K562 (cell line): ENCODE measurements around the gene B3GNT7. TPM values are rescaled to one million over a fixed set of nuclear protein-coding genes. Genes with fewer than 3 reads are reported as not detected.

Experiments
- ATAC-seq: fragments of 200-7000 bp; cut with Tn5 transposase; 3 replicates; pipeline ENCODE4 v1.9.1; 2020; ENCODE audit warnings: moderate library complexity
- BruUV-seq: library from RNA; stranded (reverse); fragments of 400-500 nt; replicated peaks from 2 replicates; lab custom pipeline; 2021; lab: Mats Ljungman, UMichigan
- CTCF ChIA-PET: fragments of 300-600 bp; formaldehyde crosslinking; extraction: SDS; loops from one replicate; lab custom pipeline; 2021; ENCODE audit warnings: low intra/inter-chr PET ratio; lab: Yijun Ruan, JAX
- POLR2A ChIA-PET: fragments of 300-600, 350-650 bp; sonication (Branson Sonifier 250); formaldehyde crosslinking; extraction: SDS; loops from one replicate; lab custom pipeline; 2021; ENCODE audit warnings: antibody characterized with exemption, inconsistent platforms; lab: Yijun Ruan, JAX
- DNase-seq, 4 experiments: peaks; one replicate each; pipeline versions ENCODE4 v3.0.0 to v3.0.0-alpha.2; 2011 to 2018; ENCODE audit warnings: low spot score in 3 of 4, mixed read lengths in 3 of 4; ENCODE audit errors: extremely low read depth in 1 of 4
- FAIRE-seq: peaks from 2 replicates; lab custom pipeline; 2011; peaks lifted over from hg19 to GRCh38; lab: Jason Lieb, UNC
- H2AFZ ChIP-seq: 2 replicates; pipeline ENCODE4 v1.6.0; 2011; ENCODE audit warnings: low read depth, low read length, control low read depth, inconsistent platforms
- H3K27ac ChIP-seq: fragments of 200-600 bp; 3 replicates; pipeline ENCODE4 v1.8.0; 2011; ENCODE audit warnings: low read depth, mild to moderate bottlenecking, control low read depth, inconsistent platforms, low read length, moderate library complexity, mixed read lengths; ENCODE audit errors: extremely low read depth
- H3K27me3 ChIP-seq, 2 experiments: fragments of 300-600 bp in 1 of 2; 2 replicates in 1 of 2; 3 replicates in 1 of 2; pipeline versions ENCODE4 v1.6.0 to v1.8.0; 2011; ENCODE audit warnings: inconsistent platforms in 2 of 2, low read length in 2 of 2, mild to moderate bottlenecking in 1 of 2, mixed read lengths in 1 of 2, moderate library complexity in 1 of 2; ENCODE audit not compliant: control insufficient read depth in 2 of 2, insufficient read depth in 2 of 2
- H3K36me3 ChIP-seq: fragments of 300-600 bp; 3 replicates; pipeline ENCODE4 v1.8.0; 2011; ENCODE audit warnings: mild to moderate bottlenecking, low read length, inconsistent platforms; ENCODE audit not compliant: control insufficient read depth, insufficient read depth
- H3K4me1 ChIP-seq, 2 experiments: fragments of 200-600 bp in 1 of 2; replicated peaks in 1 of 2; 2 replicates in 1 of 2; 3 replicates in 1 of 2; pipeline versions ENCODE4 v1.5.1 to v1.8.0; 2011; ENCODE audit warnings: inconsistent platforms in 2 of 2, low read length in 2 of 2, mild to moderate bottlenecking in 1 of 2, mixed read lengths in 1 of 2, moderate library complexity in 1 of 2; ENCODE audit not compliant: control insufficient read depth in 2 of 2, insufficient read depth in 2 of 2
- H3K4me2 ChIP-seq: 2 replicates; pipeline ENCODE4 v1.6.1; 2011; ENCODE audit warnings: low read length, control low read depth, inconsistent platforms, mixed read lengths; ENCODE audit not compliant: insufficient read depth
- H3K4me3 ChIP-seq: fragments of 200-600 bp; sonication (generic), shearing (Covaris generic); 2 replicates; pipeline ENCODE4 v1.5.1; 2016; ENCODE audit warnings: control low read depth, inconsistent platforms
- H3K79me2 ChIP-seq: fragments of 200-600 bp; 3 replicates; pipeline ENCODE4 v1.8.0; 2011; ENCODE audit warnings: low read length, inconsistent platforms; ENCODE audit not compliant: control insufficient read depth, insufficient read depth
- H3K9ac ChIP-seq, 2 experiments: 2 replicates each; pipeline versions ENCODE4 v1.6.0 to v1.6.1; 2011; ENCODE audit warnings: low read depth in 2 of 2, low read length in 2 of 2, control low read depth in 1 of 2, inconsistent platforms in 1 of 2, mild to moderate bottlenecking in 1 of 2, mixed read lengths in 1 of 2; ENCODE audit not compliant: insufficient read depth in 1 of 2
- H3K9me1 ChIP-seq: one replicate; pipeline ENCODE4 v1.6.0; 2011; ENCODE audit warnings: inconsistent platforms, mild to moderate bottlenecking, low read length, moderate library complexity; ENCODE audit not compliant: control insufficient read depth, insufficient read depth
- H3K9me3 ChIP-seq: replicated peaks from 2 replicates; pipeline ENCODE4 v1.5.1; 2011; ENCODE audit warnings: low read depth, low read length, inconsistent platforms; ENCODE audit not compliant: control insufficient read depth, insufficient read depth
- H4K20me1 ChIP-seq: replicated peaks from 2 replicates; pipeline ENCODE4 v1.6.1; 2011; ENCODE audit warnings: low read length, inconsistent platforms, mixed read lengths; ENCODE audit not compliant: control insufficient read depth, insufficient read depth
- CHD1 ChIP-seq: fragments of 200-600 bp; sonication (generic); IDR thresholded peaks from one replicate; pipeline ENCODE4 v1.6.1; 2012; ENCODE audit warnings: mild to moderate bottlenecking, moderate library complexity, low read length, inconsistent platforms
- DMBX1 ChIP-seq: fragments of 250-450 bp; sonication (Bioruptor Pico); IDR thresholded peaks from 2 replicates; pipeline ENCODE4 v1.8.0; 2022; ENCODE audit warnings: inconsistent platforms, mild to moderate bottlenecking, moderate library complexity, borderline replicate concordance
- ESRRA ChIP-seq: fragments of 450-650 bp; IDR thresholded peaks from 2 replicates; pipeline ENCODE4 v1.6.1; 2014; ENCODE audit warnings: low read depth, mild to moderate bottlenecking, moderate library complexity, borderline replicate concordance
- MEF2A ChIP-seq: IDR thresholded peaks from 2 replicates; pipeline ENCODE4 v1.6.1; 2011; ENCODE audit warnings: low read depth, mild to moderate bottlenecking, low read length, moderate library complexity; ENCODE audit not compliant: control insufficient read depth
- OTX1 ChIP-seq: fragments of 450-650 bp; formaldehyde crosslinking; IDR thresholded peaks from 2 replicates; pipeline ENCODE4 v1.4.0; 2022; ENCODE audit warnings: mild to moderate bottlenecking
- POLR3G ChIP-seq: IDR thresholded peaks from 2 replicates; pipeline ENCODE4 v1.6.1; 2011; ENCODE audit not compliant: insufficient read length, insufficient replicate concordance; ENCODE audit errors: extremely low read depth
- RBM22 ChIP-seq: fragments of 200-400 bp; formaldehyde crosslinking; IDR thresholded peaks from 2 replicates; pipeline ENCODE4 v1.6.1; 2018; ENCODE audit warnings: low read length, low read depth; ENCODE audit not compliant: poor library complexity, severe bottlenecking
- RNF219 ChIP-seq: fragments of 250-450 bp; sonication (Bioruptor Pico); IDR thresholded peaks from 2 replicates; pipeline ENCODE4 v1.5.0; 2022; ENCODE audit warnings: mild to moderate bottlenecking
- SRSF9 ChIP-seq: fragments of 200-400 bp; formaldehyde crosslinking; IDR thresholded peaks from 2 replicates; pipeline ENCODE4 v1.6.1; 2017; ENCODE audit warnings: low read depth, low read length, borderline replicate concordance
- ZNF583 ChIP-seq: fragments of 250-450 bp; sonication (Bioruptor Pico); IDR thresholded peaks from 2 replicates; pipeline ENCODE4 v1.4.0; 2020
- ZZZ3 ChIP-seq: fragments of 450-650 bp; IDR thresholded peaks from 2 replicates; pipeline ENCODE4 v1.6.1; 2016; ENCODE audit warnings: antibody characterized with exemption, mild to moderate bottlenecking, moderate library complexity
- WGBS: fragments of 100-300 bp; shearing (Covaris generic); methylation state at CpG from one replicate; pipeline ENCODE4 v1.1.6; 2016; ENCODE audit warnings: low coverage, mixed read lengths; ENCODE audit not compliant: insufficient coverage; ENCODE audit errors: missing lambda C conversion rate; 5-methylcytosine and 5-hydroxymethylcytosine counted together
- in situ Hi-C: fragments of 300-500 bp; cut with MboI; formaldehyde crosslinking; loops from 4 replicates; pipeline ENCODE4 v1.15.0; 2018; ENCODE audit warnings: inconsistent platforms, mixed read lengths
- intact Hi-C: fragments of 100-400 bp; cut with micrococcal nuclease; formaldehyde crosslinking; loops from 2 replicates; pipeline ENCODE4 v1.14.2; 2022
- polyA plus RNA-seq, 8 experiments: library from polyadenylated mRNA; depleted of rRNA in 4 of 8; stranded (reverse) in 5 of 8; unstranded in 3 of 8; fragments of >200 nt; fragmentation: Nextera tagmentation in 2 of 8; fragmentation: Illumina TruSeq in 1 of 8; extraction: Ambion mirVana in 2 of 8; extraction: Trizol in 1 of 8; gene quantifications; 2 replicates each; pipeline versions ENCODE4 v1.2.1 to v1.2.3, GENCODE V29; 2011 to 2014; ENCODE audit warnings: inconsistent platforms in 1 of 8, missing spikeins in 1 of 8
- total RNA-seq, 7 experiments: library from RNA; depleted of rRNA in 6 of 7; stranded (reverse); fragments of >200 nt in 6 of 7; fragmentation: Illumina TruSeq in 2 of 7; extraction: Trizol in 2 of 7; gene quantifications; 2 replicates each; pipeline versions ENCODE4 v1.2.1 to v1.2.3, GENCODE V29; 2011 to 2021; ENCODE audit warnings: low replicate concordance in 1 of 7

B3GNT7 gene
- total and polyA plus RNA-seq, 9 of the 15 experiments (the other 6 are each of a cell fraction or from before 2014, with no cell fraction given): 0.20 TPM; not detected in 8

- TF ChIP-seq POLR3G: no peak
- no peak for TF ChIP-seq ESRRA
- TF ChIP-seq SRSF9: no peak
- TF ChIP-seq MEF2A: no peak
- TF ChIP-seq ZZZ3: no peak
- no peak for TF ChIP-seq RNF219
- no peak for TF ChIP-seq RBM22
Measured at GRCh38 chr2:231422056-231422455, 26.5 kb downstream of the B3GNT7 start (continued).

- H3K27me3 ChIP-seq: peaks cover 6 to 46% of the 10 kb centered on the region in 2 experiments; a peak in 4 of 5 replicates
- FAIRE-seq (no peak), DNase-seq (no peak), ATAC-seq (no peak)
- in situ Hi-C loops (no loop called here), intact Hi-C loops (no loop called here)
- no peaks in the 10 kb centered on the region for H3K36me3 ChIP-seq
- ChIA-PET POLR2A (interaction anchor here (0.9 to 1.3 kb wide), 2 partner anchors 9 to 41 kb away, joined by 3 to 4 read pairs; partner anchors contain the start of gene NCL), CTCF (no interaction called here)
- no TSS peak for BruUV-seq
- H3K79me2 ChIP-seq: no peaks in the 10 kb centered on the region
- H3K9me1 ChIP-seq: no peaks in the 10 kb centered on the region
- WGBS: 68% methylated on average over 10 of the region's 10 CpGs
- H3K9me3 ChIP-seq: no peaks in the 10 kb centered on the region
- TF ChIP-seq OTX1: no peak
- TF ChIP-seq DMBX1: no peak
- TF ChIP-seq CHD1: no peak
- TF ChIP-seq ZNF583 (CRISPR knock-in tag): no peak
- H3K4me3 ChIP-seq: no peak overlapping the region
- no peak overlapping the region for H3K27ac ChIP-seq
- H3K4me2 ChIP-seq: no peak overlapping the region
- no peak overlapping the region for H2AFZ ChIP-seq
- no peaks in the 10 kb centered on the region for H4K20me1 ChIP-seq
- H3K9ac ChIP-seq: no peak overlapping the region
- H3K4me1 ChIP-seq: peaks cover 0 to 4% of the 10 kb centered on the region in 2 experiments; a peak in 2 of 5 replicates
Measured at GRCh38 chr2:231423176-231423575, 27.7 kb downstream of the B3GNT7 start.
